Stimulated activated CD4-positive, alpha-beta T cell treated with anti-CD3 and anti-CD28 coated beads, Interleukin-1b, Interleukin-23, amount 100 ng/mL, for 4 hours (primary cell): ENCODE measurements around the gene GLRX.

Experiments used
- DNase-seq, 2 donors: peaks; one replicate each; pipeline ENCODE4 v3.0.0-alpha.2; 2020; ENCODE audit warnings: low read depth in 2 of 2

Gene GLRX

DNA sequence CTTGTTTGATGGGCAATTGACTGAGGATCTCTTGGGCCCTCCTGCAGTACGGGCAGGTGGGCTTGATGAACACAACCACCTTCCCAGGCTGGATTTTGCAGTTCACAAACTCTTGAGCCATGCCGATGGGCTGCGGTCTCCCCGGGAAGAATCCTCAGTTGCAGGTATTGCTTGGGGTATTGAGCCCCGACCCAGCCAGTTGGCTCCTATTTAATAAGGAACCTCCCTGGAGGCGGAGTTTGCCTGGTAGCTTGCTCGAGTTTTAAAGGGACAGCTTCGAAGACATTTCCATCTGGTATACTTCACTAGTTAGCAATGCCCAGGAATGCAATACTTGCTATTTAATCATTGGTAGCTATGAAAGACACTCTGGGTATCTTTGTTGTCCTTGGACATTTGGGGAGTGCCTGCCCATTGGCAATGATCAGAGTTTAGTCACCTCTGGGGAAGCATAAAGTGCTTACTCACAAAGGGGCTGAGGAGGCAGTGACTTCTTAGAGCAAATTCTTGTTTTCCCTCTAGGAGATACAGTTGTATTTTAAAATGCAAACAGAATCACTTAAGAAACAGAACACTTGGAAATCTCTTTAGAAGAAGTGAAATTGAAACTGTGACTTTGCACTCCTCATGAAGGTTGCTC lies at the start of gene GLRX:
GLRX (minus strand) TSS at position 185 of the 640 bp plus-strand sequence; CDS start at position 121, 64 bp downstream.
- no peak for DNase-seq

GRCh38 chr5:95871146-95871806 lies 48.8 kb upstream of the GLRX start:
- no peak for DNase-seq

- peak; percentile 24 to 35 for DNase-seq
These were observed 47.7 kb upstream of the GLRX start for GRCh38 chr5:95870105-95870672.

DNA sequence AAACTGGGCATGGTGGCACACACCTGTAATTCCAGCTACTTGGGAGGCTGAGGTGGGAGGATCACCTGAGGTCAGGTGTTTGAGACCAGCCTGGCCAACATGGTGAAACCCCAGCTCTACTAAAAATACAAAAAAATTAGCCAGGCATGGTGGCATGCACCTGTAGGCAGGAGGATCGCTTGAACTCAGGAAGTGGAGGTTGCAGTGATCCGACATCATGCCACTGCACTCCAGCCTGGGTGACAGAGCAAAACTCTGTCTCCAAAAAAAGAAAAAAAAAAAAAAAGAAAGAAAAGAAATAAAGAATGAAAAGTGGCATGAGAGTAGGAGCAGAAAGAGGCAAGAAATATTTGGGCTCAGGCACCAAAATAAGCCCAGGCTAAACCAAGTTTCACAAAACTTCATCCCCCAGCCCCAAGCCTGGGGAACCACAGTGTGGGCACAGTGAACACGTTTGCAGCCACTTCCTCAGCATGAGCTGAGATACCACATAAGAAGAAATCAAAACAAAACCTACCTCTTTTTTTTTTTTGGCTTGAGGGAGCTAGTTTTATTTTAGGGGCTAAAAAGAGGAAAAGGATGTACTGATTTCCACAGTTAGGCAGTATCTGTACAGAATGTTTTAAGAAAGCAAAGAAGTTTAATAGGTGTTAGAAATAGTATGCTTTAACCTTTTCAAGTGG lies 46.8 kb upstream of the GLRX start:
- peak in 1 of 2 donors; percentile 12 for DNase-seq

GRCh38 chr5:95868136-95868535 lies 45.6 kb upstream of the GLRX start:
- DNase-seq: no peak

- DNase-seq: no peak
These were observed 44.0 kb upstream of the GLRX start for GRCh38 chr5:95866435-95867040.

DNA sequence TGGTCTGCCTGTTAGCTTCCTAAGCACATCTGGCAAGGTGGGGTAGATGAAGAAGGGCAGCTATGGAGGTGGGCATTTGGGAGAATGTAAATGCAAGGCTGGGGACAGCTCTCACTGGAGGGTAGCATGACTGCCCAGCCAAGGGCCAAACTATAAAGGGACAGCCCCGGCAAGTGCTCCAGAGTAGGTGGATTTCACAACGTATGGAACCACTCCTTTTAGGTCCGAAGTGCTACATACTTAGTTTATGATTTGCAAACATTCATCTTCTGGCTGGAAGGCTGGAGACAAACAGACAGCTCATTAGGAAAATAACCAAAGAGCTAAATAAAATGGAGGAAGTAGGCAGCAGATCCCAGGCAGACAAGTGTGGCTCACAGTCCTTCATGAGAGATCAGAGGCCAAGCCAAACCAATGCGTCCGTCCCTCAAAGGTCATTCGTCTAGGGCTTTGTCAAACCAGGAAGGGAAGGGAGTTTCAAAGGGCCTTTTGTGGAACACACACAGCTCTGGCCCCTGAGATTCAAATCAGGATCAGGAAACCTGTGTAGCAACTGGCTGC lies 42.5 kb upstream of the GLRX start:
- no peak for DNase-seq

DNA sequence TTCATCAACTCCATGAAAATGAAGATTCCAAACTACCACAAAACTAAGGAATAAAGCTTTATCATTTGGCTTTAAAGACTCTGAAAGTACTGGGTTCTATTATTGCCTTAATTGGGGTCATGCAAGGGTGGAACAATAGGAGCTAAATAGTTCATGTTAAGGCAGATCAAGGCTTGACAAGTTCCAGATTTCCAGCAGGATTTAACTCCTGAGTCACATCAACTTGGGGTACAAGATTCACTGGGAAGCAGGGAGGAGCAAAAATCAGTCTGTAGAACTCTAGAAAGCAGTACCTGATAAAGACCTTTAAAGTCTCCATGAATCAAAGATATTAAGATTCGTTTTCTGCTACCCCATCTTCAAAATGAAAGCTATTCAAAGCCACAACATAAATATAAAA lies 41.9 kb upstream of the GLRX start:
- no peak for DNase-seq

- DNase-seq: no peak
These were observed 40.8 kb upstream of the GLRX start for GRCh38 chr5:95863383-95863757.

GRCh38 chr5:95862671-95863382 lies 40.3 kb upstream of the GLRX start:
- no peak for DNase-seq

DNA sequence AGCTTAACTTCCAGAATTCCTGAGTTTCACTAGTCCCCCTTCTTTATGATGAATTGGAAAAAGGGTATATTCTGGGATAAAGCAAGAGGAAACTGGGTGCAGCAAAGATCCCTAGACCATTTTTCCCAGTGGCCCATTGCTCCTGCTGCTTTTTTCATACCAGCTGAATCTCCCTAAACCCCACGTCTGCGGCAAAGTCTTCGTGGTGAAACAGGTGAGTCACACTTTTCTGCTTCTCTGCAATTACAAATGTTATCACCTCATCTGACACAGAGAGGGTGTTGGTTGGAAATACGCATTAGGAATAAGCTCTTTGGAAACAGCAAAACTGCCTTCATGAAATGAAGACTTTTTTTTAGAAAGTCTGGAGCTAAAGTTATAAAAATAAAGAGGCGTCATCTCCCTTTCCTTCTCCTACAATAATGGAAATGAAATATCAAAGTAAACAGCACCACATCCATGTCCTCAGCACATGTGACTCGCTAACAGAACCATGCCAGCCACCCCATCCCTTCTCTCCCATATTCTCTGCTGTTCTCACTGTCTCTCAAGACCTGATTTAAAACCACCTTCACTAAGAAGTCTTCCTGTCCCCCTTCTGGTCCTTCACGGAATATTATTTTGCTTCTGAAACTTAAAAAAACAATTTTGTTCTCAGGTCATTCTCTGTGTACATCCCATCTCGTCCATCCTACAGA lies 39.5 kb upstream of the GLRX start:
- DNase-seq: no peak

- DNase-seq: no peak
These were observed 38.8 kb upstream of the GLRX start for GRCh38 chr5:95861221-95861863.

DNA sequence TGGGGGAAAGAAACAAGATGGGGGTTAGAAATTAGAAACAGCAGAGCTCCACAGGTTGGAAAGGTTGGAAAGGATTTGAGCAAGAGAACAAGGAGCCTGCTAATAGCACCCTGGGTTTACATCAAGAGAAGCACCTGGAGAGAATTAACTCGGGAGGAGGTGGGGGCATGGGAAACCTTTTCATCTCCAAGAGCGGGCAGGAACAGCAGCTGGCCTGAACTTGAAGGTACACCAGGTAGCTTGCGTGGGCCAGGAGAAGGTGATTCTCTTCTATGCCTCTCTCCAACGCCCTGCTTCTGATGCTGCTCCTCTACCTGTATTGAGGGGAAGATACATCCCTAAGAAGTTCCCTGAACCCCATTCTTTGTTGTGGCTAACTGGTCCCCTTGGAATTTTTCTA lies 37.1 kb upstream of the GLRX start:
- DNase-seq: no peak

- peak; percentile 87 to 91 for DNase-seq
These were observed 36.4 kb upstream of the GLRX start for GRCh38 chr5:95858661-95859595.

DNA sequence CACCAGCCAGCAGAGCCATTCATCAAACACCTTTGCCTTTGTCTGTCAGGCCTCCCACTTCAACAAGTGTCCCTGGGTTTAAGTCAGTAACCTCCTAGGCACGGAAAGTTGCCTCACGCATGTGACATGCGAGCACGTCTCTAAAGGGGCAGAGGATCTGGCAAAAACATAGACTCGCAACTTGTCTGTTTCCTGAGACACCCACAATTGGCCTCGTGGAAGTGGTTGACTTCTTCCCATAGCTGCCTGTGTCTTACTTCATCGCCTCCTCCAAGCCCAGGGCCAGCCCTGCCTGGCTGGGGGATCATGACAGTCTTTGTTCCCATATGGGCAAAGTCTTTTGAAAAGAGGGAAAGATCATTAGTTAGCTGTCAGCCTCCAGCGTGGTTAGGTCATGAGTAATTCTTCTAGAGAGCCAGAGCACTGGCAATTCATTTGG lies 35.5 kb upstream of the GLRX start:
- no peak for DNase-seq

- DNase-seq: no peak
These were observed 34.8 kb upstream of the GLRX start for GRCh38 chr5:95857185-95857945.

GRCh38 chr5:95856501-95856981 lies 34.0 kb upstream of the GLRX start:
- DNase-seq: no peak

DNA sequence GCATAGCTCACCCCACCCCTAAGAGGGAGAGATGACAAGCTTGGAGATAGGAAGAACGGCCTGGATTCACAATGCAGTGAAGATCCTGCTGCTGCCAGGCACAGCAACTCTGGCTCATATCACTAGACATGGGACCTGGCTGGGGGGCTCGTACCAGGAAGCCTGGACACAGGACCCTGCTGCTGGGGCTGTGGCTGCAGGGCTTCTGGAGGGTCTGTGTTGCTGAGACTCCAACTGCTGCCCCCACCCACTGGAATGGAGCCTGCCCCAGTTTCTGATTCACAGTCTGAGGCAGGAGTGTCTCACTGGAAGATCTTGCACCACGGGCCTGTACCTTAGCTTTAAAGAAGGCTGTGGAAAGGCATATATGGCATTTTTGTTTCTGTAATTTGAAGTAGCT lies 31.0 kb upstream of the GLRX start:
- no peak for DNase-seq
